A172 (cell line): ENCODE measurements around the gene ZXDB. TPM values are rescaled to one million over a fixed set of nuclear protein-coding genes. Genes with fewer than 3 reads are reported as not detected.
A peak's percentile ranks its signal among the peaks of the same experiment; 100 is the strongest.
"Not testable (repeated sequence)": the region's sequence is repeated elsewhere in the genome, so short reads cannot be mapped to it uniquely, and the experiment has no call there.

Source experiments
- DNase-seq: peaks from one replicate; pipeline ENCODE4 v3.0.0-alpha.2; 2015; ENCODE audit warnings: low spot score
- total RNA-seq: library from RNA; depleted of rRNA; stranded (reverse); fragments of >200 nt; shearing (Covaris generic); gene quantifications from 2 replicates; pipeline ENCODE4 v1.2.3, GENCODE V29; 2014; rRNA removed

ZXDB gene
- 7.0 and 7.4 TPM in 2 replicates for total RNA-seq

GRCh38 chrX:57591284-57592159, at the start of gene ZXDB:
ZXDB (plus strand) TSS chrX:57592011; CDS start chrX:57592049, 38 bp downstream.
- DNase-seq, result peak; percentile 25

GRCh38 chrX:57565198-57565597, 26.6 kb upstream of the ZXDB start:
- DNase-seq, result no peak

GRCh38 chrX:57573754-57574153, 18.1 kb upstream of the ZXDB start:
- DNase-seq, result peak; percentile 5

- peak; percentile 1 for DNase-seq
Measured at GRCh38 chrX:57582948-57583347, 8.9 kb upstream of the ZXDB start.

- DNase-seq, result peak; percentile 1
Measured at GRCh38 chrX:57583477-57583876, 8.3 kb upstream of the ZXDB start.

- no peak for DNase-seq
Measured at GRCh38 chrX:57586360-57586759, 5.5 kb upstream of the ZXDB start.

- DNase-seq, result no peak
Measured at GRCh38 chrX:57587062-57587461, 4.7 kb upstream of the ZXDB start.

- no peak for DNase-seq
Measured at GRCh38 chrX:57587607-57588006, 4.2 kb upstream of the ZXDB start.

- peak; percentile 5 for DNase-seq
Measured at GRCh38 chrX:57592160-57592893, 516 bp downstream of the ZXDB start.

GRCh38 chrX:57592894-57593215, 1.0 kb downstream of the ZXDB start:
- DNase-seq, result peak; percentile 22

GRCh38 chrX:57595381-57595811, 3.6 kb downstream of the ZXDB start:
- peak; percentile 61 for DNase-seq

- no peak for DNase-seq
Measured at GRCh38 chrX:57596109-57596508, 4.3 kb downstream of the ZXDB start.

GRCh38 chrX:57596516-57596915, 4.7 kb downstream of the ZXDB start:
- no peak for DNase-seq

GRCh38 chrX:57607295-57608187, 15.7 kb downstream of the ZXDB start:
- peak; percentile 8 for DNase-seq

- not testable (repeated sequence) for DNase-seq
Measured at GRCh38 chrX:57613351-57613750, 21.5 kb downstream of the ZXDB start.

- not testable (repeated sequence) for DNase-seq
Measured at GRCh38 chrX:57629438-57629837, 37.6 kb downstream of the ZXDB start.

- no peak for DNase-seq
Measured at GRCh38 chrX:57640674-57641016, 48.8 kb downstream of the ZXDB start.

GRCh38 chrX:57641338-57641737, 49.5 kb downstream of the ZXDB start:
- no peak for DNase-seq

- no peak for DNase-seq
Measured at GRCh38 chrX:57643698-57644097, 51.9 kb downstream of the ZXDB start.

- no peak for DNase-seq
Measured at GRCh38 chrX:57647020-57647419, 55.2 kb downstream of the ZXDB start.
